HepG2 (cell line): ENCODE results near the gene POLE. TPM values are rescaled to one million over a fixed set of nuclear protein-coding genes. Genes with fewer than 3 reads are reported as not detected.

Experiments used
- ATF1 ChIP-seq: IDR thresholded peaks from 2 replicates; pipeline ENCODE4 v1.6.1; 2016; ENCODE audit warnings: mild to moderate bottlenecking, control low read depth
- BHLHE40 ChIP-seq: IDR thresholded peaks from 2 replicates; pipeline ENCODE4 v1.6.1; 2011; ENCODE audit warnings: low read length, improper control_type of control experiment
- DR1 ChIP-seq: sonication (generic); formaldehyde crosslinking; IDR thresholded peaks from 2 replicates; pipeline ENCODE4 v1.8.0; 2021; ENCODE audit warnings: mild to moderate bottlenecking, missing genetic modification reagents, inconsistent platforms
- ELF1 ChIP-seq: sonication (generic); formaldehyde crosslinking; IDR thresholded peaks from 2 replicates; pipeline ENCODE4 v1.4.0; 2020; ENCODE audit warnings: missing genetic modification reagents
- ELF3 ChIP-seq: IDR thresholded peaks from 2 replicates; pipeline ENCODE4 v1.6.1; 2016; ENCODE audit warnings: missing genetic modification reagents, missing compliant biosample characterization
- KDM3A ChIP-seq: IDR thresholded peaks from 2 replicates; pipeline ENCODE4 v1.6.1; 2018; ENCODE audit warnings: low read depth, missing compliant biosample characterization
- KLF6 ChIP-seq: IDR thresholded peaks from 2 replicates; pipeline ENCODE4 v1.8.0; 2016; ENCODE audit warnings: missing biosample characterization, missing genetic modification reagents
- NFKB2 ChIP-seq: sonication (generic); formaldehyde crosslinking; IDR thresholded peaks from 2 replicates; pipeline ENCODE4 v1.4.0; 2020; ENCODE audit warnings: missing genetic modification reagents, borderline replicate concordance
- NR2C2 ChIP-seq: sonication (generic); formaldehyde crosslinking; IDR thresholded peaks from 2 replicates; pipeline ENCODE4 v1.4.0; 2020; ENCODE audit warnings: missing genetic modification reagents, mild to moderate bottlenecking, moderate library complexity, borderline replicate concordance
- ZFP90 ChIP-seq: sonication (generic); formaldehyde crosslinking; IDR thresholded peaks from 2 replicates; pipeline ENCODE4 v1.8.0; 2022; ENCODE audit warnings: missing genetic modification reagents, mild to moderate bottlenecking, inconsistent platforms, borderline replicate concordance
- ZNF350 ChIP-seq: sonication (generic); formaldehyde crosslinking; IDR thresholded peaks from 2 replicates; pipeline ENCODE4 v1.4.0; 2020; ENCODE audit warnings: mild to moderate bottlenecking, low read depth, missing genetic modification reagents, borderline replicate concordance
- ZNF383 ChIP-seq: sonication (generic); formaldehyde crosslinking; IDR thresholded peaks from 2 replicates; pipeline ENCODE4 v1.4.0; 2020; ENCODE audit warnings: missing genetic modification reagents, mild to moderate bottlenecking, borderline replicate concordance
- ZNF569 ChIP-seq: sonication (generic); formaldehyde crosslinking; IDR thresholded peaks from 2 replicates; pipeline ENCODE4 v1.5.0; 2020; ENCODE audit warnings: mild to moderate bottlenecking, missing genetic modification reagents, moderate library complexity, borderline replicate concordance
- ZNF7 ChIP-seq: IDR thresholded peaks from 2 replicates; pipeline ENCODE4 v1.6.1; 2016; ENCODE audit warnings: missing biosample characterization, missing genetic modification reagents
- ZNF749 ChIP-seq: sonication (generic); formaldehyde crosslinking; IDR thresholded peaks from 2 replicates; pipeline ENCODE4 v1.8.0; 2022; ENCODE audit warnings: mild to moderate bottlenecking, missing genetic modification reagents, moderate library complexity, borderline replicate concordance
- ZSCAN22 ChIP-seq: sonication (generic); formaldehyde crosslinking; IDR thresholded peaks from 2 replicates; pipeline ENCODE4 v1.4.0; 2020; ENCODE audit warnings: mild to moderate bottlenecking, missing genetic modification reagents
- polyA plus RNA-seq, 8 experiments: library from polyadenylated mRNA; depleted of rRNA in 3 of 8; stranded (reverse) in 7 of 8; unstranded in 1 of 8; fragments of >200 nt; fragmentation: Illumina TruSeq in 4 of 8; extraction: Trizol in 4 of 8; gene quantifications; 2 replicates each; pipeline versions ENCODE4 v1.2.1 to v1.2.3, GENCODE V29; 2011 to 2016; ENCODE audit warnings: low read depth in 4 of 8, missing spikeins in 1 of 8, mixed read lengths in 1 of 8; ENCODE audit not compliant: insufficient read depth in 1 of 8
- total RNA-seq, 5 experiments: library from RNA; depleted of rRNA; stranded (reverse); fragments of >200 nt; fragmentation: Illumina TruSeq; extraction: Trizol; gene quantifications; 2 replicates each; pipeline ENCODE4 v1.2.3, GENCODE V29; 2016; ENCODE audit warnings: low read depth in 1 of 5
- TF ChIP-seq, protein P1 (sequence below): sonication (generic); formaldehyde crosslinking; IDR thresholded peaks from 2 replicates; pipeline ENCODE4 v1.4.0; 2020; ENCODE audit warnings: missing genetic modification reagents; ENCODE audit errors: not compliant biosample characterization
- TF ChIP-seq, protein P2 (sequence below): sonication (generic); formaldehyde crosslinking; IDR thresholded peaks from 2 replicates; pipeline ENCODE4 v1.5.0; 2020; ENCODE audit warnings: mild to moderate bottlenecking, missing genetic modification reagents
- TF ChIP-seq, protein P3 (sequence below): sonication (generic); formaldehyde crosslinking; IDR thresholded peaks from 2 replicates; pipeline ENCODE4 v1.4.0; 2020; ENCODE audit warnings: missing genetic modification reagents, borderline replicate concordance

Gene POLE
- total and polyA plus RNA-seq, 2 of the 13 experiments (the other 11 are each of a cell fraction or from before 2014, with no cell fraction given) = 25.3 to 52.2 TPM

DNA sequence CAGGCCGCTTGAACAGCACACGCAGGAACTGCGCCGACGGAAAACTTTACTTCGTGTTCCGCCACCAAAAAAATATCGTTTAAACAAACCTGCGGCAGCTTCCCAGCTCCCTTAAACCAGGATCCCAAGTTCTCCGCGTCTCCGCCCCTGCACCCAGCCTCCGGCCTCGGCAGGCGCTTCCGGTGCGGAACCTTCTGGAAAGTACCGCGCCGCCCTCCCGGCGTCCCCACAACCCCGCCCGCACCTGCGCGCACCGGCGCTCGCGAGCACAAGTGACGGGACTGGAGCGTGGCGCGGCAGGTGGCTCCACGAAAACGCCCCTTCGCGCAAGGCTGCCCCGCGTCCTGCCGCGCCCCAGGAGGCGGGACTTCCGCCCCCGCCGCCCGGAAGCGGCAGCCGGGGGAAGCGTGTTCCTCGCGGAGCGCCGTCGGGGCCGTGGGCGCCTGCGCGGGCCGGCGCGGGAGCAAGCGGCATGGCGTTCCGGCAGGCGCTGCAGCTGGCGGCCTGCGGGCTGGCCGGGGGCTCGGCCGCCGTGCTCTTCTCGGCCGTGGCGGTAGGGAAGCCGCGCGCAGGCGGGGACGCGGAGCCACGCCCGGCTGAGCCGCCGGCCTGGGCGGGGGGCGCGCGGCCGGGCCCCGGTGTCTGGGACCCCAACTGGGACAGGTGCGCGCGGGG, 23.4 kb upstream of the POLE start, which contains the start of gene PGAM5 (continued):
- TF ChIP-seq KLF6 (peak; percentile 95), KDM3A (peak; percentile 82), ZFP90 (no peak; the same call in 1 of the 2 replicates), ELF1 (CRISPR knock-in tag) (peak; percentile 69), NFKB2 (CRISPR knock-in tag) (peak; percentile 95), BHLHE40 (0 out of 2 replicates have a peak, but pooled peaks have one; percentile 23), DR1 (no peak; the same call in 1 of the 2 replicates), ZNF7 (peak; percentile 21; the same call in 1 of the 2 replicates), ZSCAN22 (no peak), ATF1 (CRISPR knock-in tag) (no peak), ELF3 (CRISPR knock-in tag) (peak; percentile 63), ZNF569 (CRISPR knock-in tag) (no peak), ZNF383 (CRISPR knock-in tag) (no peak), ZNF350 (CRISPR knock-in tag) (peak; percentile 44; the same call in 1 of the 2 replicates), NR2C2 (peak; percentile 71), ZNF749 (CRISPR knock-in tag) (peak; percentile 89; the same call in 1 of the 2 replicates)
- TF ChIP-seq, protein P1, sequence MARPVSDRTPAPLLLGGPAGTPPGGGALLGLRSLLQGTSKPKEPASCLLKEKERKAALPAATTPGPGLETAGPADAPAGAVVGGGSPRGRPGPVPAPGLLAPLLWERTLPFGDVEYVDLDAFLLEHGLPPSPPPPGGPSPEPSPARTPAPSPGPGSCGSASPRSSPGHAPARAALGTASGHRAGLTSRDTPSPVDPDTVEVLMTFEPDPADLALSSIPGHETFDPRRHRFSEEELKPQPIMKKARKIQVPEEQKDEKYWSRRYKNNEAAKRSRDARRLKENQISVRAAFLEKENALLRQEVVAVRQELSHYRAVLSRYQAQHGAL (CRISPR knock-in tag) = peak; percentile 46
- TF ChIP-seq, protein P2, sequence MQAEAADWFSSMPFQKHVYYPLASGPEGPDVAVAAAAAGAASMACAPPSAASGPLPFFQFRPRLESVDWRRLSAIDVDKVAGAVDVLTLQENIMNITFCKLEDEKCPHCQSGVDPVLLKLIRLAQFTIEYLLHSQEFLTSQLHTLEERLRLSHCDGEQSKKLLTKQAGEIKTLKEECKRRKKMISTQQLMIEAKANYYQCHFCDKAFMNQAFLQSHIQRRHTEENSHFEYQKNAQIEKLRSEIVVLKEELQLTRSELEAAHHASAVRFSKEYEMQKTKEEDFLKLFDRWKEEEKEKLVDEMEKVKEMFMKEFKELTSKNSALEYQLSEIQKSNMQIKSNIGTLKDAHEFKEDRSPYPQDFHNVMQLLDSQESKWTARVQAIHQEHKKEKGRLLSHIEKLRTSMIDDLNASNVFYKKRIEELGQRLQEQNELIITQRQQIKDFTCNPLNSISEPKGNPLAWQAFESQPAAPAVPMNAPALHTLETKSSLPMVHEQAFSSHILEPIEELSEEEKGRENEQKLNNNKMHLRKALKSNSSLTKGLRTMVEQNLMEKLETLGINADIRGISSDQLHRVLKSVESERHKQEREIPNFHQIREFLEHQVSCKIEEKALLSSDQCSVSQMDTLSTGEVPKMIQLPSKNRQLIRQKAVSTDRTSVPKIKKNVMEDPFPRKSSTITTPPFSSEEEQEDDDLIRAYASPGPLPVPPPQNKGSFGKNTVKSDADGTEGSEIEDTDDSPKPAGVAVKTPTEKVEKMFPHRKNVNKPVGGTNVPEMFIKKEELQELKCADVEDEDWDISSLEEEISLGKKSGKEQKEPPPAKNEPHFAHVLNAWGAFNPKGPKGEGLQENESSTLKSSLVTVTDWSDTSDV (CRISPR knock-in tag) = peak; percentile 94
- TF ChIP-seq, protein P3, sequence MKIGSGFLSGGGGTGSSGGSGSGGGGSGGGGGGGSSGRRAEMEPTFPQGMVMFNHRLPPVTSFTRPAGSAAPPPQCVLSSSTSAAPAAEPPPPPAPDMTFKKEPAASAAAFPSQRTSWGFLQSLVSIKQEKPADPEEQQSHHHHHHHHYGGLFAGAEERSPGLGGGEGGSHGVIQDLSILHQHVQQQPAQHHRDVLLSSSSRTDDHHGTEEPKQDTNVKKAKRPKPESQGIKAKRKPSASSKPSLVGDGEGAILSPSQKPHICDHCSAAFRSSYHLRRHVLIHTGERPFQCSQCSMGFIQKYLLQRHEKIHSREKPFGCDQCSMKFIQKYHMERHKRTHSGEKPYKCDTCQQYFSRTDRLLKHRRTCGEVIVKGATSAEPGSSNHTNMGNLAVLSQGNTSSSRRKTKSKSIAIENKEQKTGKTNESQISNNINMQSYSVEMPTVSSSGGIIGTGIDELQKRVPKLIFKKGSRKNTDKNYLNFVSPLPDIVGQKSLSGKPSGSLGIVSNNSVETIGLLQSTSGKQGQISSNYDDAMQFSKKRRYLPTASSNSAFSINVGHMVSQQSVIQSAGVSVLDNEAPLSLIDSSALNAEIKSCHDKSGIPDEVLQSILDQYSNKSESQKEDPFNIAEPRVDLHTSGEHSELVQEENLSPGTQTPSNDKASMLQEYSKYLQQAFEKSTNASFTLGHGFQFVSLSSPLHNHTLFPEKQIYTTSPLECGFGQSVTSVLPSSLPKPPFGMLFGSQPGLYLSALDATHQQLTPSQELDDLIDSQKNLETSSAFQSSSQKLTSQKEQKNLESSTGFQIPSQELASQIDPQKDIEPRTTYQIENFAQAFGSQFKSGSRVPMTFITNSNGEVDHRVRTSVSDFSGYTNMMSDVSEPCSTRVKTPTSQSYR (CRISPR knock-in tag) = peak; percentile 41; the same call in 1 of the 2 replicates
